HG03469 (cell line): ENCODE data around the gene KCTD14.
"Not testable (repeated sequence)": the region's sequence is repeated elsewhere in the genome, so short reads cannot be mapped to it uniquely, and the experiment has no call there.

Experiments used
- ATAC-seq: cut with Tn5 transposase; IDR thresholded peaks from one replicate; pipeline ENCODE4 v1.9.1; 2021; ENCODE audit warnings: mild to moderate bottlenecking, moderate library complexity, moderate number of reproducible peaks; ENCODE audit not compliant: unreplicated experiment

The KCTD14 gene, protein sequence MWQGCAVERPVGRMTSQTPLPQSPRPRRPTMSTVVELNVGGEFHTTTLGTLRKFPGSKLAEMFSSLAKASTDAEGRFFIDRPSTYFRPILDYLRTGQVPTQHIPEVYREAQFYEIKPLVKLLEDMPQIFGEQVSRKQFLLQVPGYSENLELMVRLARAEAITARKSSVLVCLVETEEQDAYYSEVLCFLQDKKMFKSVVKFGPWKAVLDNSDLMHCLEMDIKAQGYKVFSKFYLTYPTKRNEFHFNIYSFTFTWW

GRCh38 chr11:78022397-78023396 is at the start of gene KCTD14:
KCTD14 (minus strand) TSS chr11:78023276; CDS start chr11:78023249, 27 bp downstream.
- ATAC-seq = no peak

- no peak for ATAC-seq
These were observed 49.4 kb upstream of the KCTD14 start for GRCh38 chr11:78072455-78072854.

- ATAC-seq = no peak
These were observed 48.6 kb upstream of the KCTD14 start for GRCh38 chr11:78071717-78072116.

DNA sequence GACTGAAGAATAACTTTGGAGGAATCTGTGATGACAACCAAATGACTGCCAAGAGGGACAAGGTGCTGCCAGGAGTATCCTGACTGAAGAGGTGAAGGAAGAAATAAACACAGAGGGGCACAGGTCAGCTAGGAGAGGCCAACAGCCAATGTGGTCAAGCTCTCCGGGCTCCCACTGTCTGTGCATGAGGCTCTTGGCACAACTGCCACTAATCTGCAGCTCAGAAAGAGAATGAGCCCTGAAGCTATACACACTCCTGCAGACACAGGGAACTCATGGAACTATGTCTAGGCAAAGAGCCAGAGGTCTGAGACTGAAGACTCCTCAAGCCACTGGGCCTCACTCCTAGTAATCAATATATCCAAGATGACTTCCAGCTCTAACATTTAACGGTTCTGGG is 47.5 kb upstream of the KCTD14 start:
- no peak for ATAC-seq

- ATAC-seq = no peak
These were observed 46.4 kb upstream of the KCTD14 start for GRCh38 chr11:78069465-78069864.

GRCh38 chr11:78067704-78068103 is 44.6 kb upstream of the KCTD14 start:
- no peak for ATAC-seq

DNA sequence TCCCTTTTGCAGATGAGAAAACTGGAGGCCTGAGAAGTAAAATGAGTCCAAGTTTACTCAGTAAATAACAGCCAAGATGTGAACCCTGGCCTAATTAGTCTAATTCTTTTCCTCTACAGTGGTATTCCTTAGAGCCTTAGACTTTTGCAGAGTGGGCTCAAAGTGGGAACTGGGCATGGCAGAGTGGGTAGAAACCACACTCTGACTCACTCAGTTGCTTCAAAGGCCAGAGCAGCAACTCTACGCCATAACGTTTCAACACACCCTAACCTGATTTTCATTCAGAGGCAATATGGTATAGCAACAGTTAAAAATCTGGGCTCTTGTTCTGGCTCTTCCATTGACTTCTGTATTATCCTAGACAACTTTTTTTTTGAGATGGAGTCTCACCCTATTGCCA is 43.4 kb upstream of the KCTD14 start:
- ATAC-seq = no peak

DNA sequence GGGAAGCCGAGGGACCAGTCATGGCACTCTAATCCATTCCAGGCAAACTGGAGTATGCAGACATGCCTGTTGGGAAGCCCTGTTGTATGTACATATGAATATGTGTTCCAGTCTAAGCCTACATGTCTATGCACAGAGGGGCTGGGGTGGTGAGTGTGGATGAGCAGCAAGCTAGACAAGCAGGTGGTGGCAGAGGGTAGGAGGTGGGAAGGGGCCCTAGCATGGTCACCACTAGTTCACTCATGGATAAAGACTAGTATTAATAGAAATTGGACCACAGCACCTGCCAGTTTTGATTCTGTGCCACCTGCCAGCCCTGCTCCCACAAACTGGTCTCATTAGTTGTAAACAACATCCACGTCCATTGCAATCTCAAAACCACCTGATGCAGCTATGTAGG is 42.1 kb upstream of the KCTD14 start:
- no peak for ATAC-seq

GRCh38 chr11:78063440-78064181 is 40.5 kb upstream of the KCTD14 start, which contains the start of gene THRSP:
THRSP (plus strand) TSS chr11:78063861; CDS start chr11:78063882, 21 bp downstream.
- ATAC-seq = no peak

- ATAC-seq = no peak
These were observed 39.6 kb upstream of the KCTD14 start for GRCh38 chr11:78062671-78063070.

GRCh38 chr11:78061921-78062311 is 38.8 kb upstream of the KCTD14 start:
- no peak for ATAC-seq

GRCh38 chr11:78061088-78061920 is 38.2 kb upstream of the KCTD14 start:
- no peak for ATAC-seq

DNA sequence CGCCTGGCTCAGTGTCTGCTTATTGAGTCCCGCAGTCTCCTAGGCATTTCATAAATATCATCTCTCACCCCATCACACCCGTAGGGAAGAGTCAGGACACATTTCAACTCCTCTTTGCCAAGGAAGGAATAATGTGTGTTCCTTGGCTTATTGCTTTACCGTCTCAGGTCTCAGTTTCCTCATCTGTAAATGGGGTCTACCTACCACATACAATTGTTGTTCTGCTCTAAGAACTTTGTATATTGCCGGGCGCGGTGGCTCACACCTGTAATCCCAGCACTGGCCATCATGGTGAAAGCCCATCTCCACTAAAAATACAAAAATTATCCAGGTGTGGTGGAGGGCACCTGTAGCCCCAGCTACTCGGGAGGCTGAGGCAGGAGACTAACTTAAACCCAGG is 37.5 kb upstream of the KCTD14 start:
- ATAC-seq = no peak

- ATAC-seq = not testable (repeated sequence)
These were observed 36.8 kb upstream of the KCTD14 start for GRCh38 chr11:78059749-78060328.

DNA sequence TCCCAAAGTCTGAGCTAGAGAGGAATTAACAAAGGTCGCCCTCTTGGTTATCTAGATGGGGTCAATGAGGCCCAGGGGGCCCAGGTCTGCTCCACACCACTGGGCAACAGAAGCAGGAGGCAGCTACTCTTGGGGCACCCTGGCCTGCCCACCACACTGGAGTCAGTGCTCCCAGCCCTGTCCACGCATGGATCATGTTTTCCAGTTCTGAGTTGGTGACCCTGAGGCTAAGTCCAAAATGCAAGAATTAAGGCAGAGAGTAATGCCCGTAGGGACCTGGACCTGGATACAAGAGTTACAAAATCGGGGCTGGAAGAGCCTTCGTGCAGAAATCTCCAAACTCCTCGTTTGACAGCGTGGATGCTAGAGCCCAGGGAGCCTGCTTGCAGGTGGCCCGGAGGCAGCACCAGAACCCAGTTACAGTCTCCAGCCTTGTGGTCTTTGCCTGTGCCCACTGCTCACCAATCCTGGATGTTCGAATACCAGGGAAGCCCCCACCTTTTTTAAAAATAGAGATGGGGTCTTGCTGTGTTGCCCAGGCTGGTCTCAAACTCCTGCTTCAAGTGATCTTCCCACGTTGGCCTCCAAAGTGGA is 34.5 kb upstream of the KCTD14 start:
- no peak for ATAC-seq

DNA sequence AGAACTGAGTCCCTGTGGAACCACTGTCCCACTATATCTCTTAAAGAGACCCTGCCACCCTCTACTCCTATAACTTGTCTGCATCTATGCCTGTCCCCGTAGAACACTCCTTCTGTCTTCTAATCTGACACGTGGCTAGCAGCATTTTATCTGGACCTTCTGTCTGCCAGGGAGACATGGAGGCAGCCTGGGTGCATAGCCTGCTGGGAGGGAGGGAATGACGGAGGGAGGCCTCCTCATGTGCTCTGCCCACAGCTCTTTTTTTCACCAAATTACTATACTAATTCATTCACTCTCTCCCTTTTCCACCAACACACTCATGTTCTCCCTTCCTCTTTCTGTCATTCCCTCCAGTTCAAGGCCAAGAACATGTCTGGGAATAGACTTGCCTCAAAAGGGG is 33.0 kb upstream of the KCTD14 start:
- no peak for ATAC-seq

DNA sequence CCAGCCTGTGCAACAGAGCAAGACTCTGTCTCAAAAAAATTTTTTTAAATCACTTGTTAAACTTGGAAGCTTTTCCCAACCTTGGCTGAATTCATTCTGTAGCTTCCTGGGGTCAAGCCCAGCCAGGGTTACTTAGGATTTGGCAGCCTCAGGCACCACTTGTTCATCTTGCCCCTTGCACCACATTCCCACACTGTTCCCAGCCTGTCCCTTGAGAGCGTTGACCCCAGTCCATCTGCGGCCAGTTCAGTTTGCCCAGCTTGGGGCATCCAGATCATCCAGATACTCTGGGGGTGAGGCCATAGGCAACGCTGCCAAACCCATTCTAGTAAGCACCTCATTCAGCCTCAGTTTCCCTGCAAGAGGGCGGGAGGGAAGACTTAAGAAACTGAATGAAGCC is 31.9 kb upstream of the KCTD14 start:
- ATAC-seq = no peak

- ATAC-seq = no peak
These were observed 28.1 kb upstream of the KCTD14 start for GRCh38 chr11:78050964-78051831.

DNA sequence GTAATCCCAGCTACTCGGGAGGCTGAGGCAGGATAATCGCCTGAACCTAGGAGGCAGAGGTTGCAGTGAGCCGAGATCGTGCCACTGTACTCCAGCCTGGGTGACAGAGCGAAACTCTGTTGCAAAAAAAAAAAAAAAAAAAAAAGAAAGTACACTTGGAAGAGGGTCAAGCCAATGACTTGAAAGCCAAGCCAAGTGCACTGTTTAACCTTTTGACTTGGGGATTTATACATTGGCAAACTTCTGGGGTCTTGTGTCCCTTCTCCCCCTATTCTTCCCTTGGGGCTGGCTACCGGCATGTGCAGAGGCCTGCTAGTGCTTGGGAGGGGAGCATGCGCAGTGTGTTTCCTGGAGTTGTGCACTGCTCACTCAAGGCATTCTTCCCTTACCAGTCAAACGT is 26.3 kb upstream of the KCTD14 start:
- no peak for ATAC-seq
